Nephron progenitor cell (in vitro differentiated cells): ENCODE measurements around the gene DMRT3.

ENCODE experiments used
- DNase-seq: peaks from one replicate; pipeline ENCODE4 v3.0.0; 2021
- H3K27ac Mint-ChIP-seq: 2 replicates; pipeline ENCODE4 v1.8.0; 2021; ENCODE audit warnings: mild to moderate bottlenecking, moderate library complexity, mixed read lengths
- H3K27me3 Mint-ChIP-seq: 2 replicates; pipeline ENCODE4 v1.8.0; 2021; ENCODE audit warnings: mild to moderate bottlenecking, low read depth, mixed read lengths; ENCODE audit not compliant: poor library complexity
- H3K36me3 Mint-ChIP-seq: 2 replicates; pipeline ENCODE4 v1.8.0; 2021; ENCODE audit warnings: low read depth, mixed read lengths
- H3K4me1 Mint-ChIP-seq: 2 replicates; pipeline ENCODE4 v1.8.0; 2021; ENCODE audit warnings: mixed read lengths
- H3K4me3 Mint-ChIP-seq: 2 replicates; pipeline ENCODE4 v1.8.0; 2021; ENCODE audit warnings: mild to moderate bottlenecking, moderate library complexity, mixed read lengths
- H3K9me3 Mint-ChIP-seq: 2 replicates; pipeline ENCODE4 v1.8.0; 2021; ENCODE audit warnings: mild to moderate bottlenecking, moderate library complexity, mixed read lengths
- CTCF ChIP-seq: fragments of 200-600 bp; sonication (generic); IDR thresholded peaks from 2 replicates; pipeline ENCODE4 v1.5.0; 2021; ENCODE audit warnings: antibody characterized with exemption

Gene DMRT3

GRCh38 chr9:1001838-1002237, 25.4 kb downstream of the DMRT3 start:
- no peak for DNase-seq
- peaks cover 21% of the 10 kb centered on the region for H3K9me3 Mint-ChIP-seq
- H3K4me3 Mint-ChIP-seq = no peak overlapping the region
- H3K27ac Mint-ChIP-seq = no peak overlapping the region
- H3K36me3 Mint-ChIP-seq = no peaks in the 10 kb centered on the region
- H3K4me1 Mint-ChIP-seq = peaks cover 6% of the 10 kb centered on the region
- TF ChIP-seq CTCF = no peak
- H3K27me3 Mint-ChIP-seq = peaks cover 14% of the 10 kb centered on the region

GRCh38 chr9:1002678-1003077, 26.2 kb downstream of the DMRT3 start:
- H3K9me3 Mint-ChIP-seq = peaks cover 18% of the 10 kb centered on the region
- H3K27me3 Mint-ChIP-seq = peaks cover 18% of the 10 kb centered on the region
- DNase-seq = no peak
- no peak overlapping the region for H3K4me3 Mint-ChIP-seq
- no peaks in the 10 kb centered on the region for H3K36me3 Mint-ChIP-seq
- TF ChIP-seq CTCF = no peak
- H3K27ac Mint-ChIP-seq = no peak overlapping the region
- peaks cover 6% of the 10 kb centered on the region for H3K4me1 Mint-ChIP-seq

- Mint-ChIP-seq H3K36me3 (no peaks in the 10 kb centered on the region), H3K27ac (no peak overlapping the region), H3K9me3 (peaks cover under 1% of the 10 kb centered on the region), H3K27me3 (peaks cover 28% of the 10 kb centered on the region), H3K4me3 (no peak overlapping the region), H3K4me1 (peaks cover 6% of the 10 kb centered on the region)
- no peak for DNase-seq
- peak; percentile 53 for TF ChIP-seq CTCF
Measured at GRCh38 chr9:1005043-1005667, 28.7 kb downstream of the DMRT3 start.

- Mint-ChIP-seq H3K36me3 (no peaks in the 10 kb centered on the region), H3K27ac (no peak overlapping the region), H3K27me3 (peaks cover 28% of the 10 kb centered on the region), H3K4me1 (peaks cover 6% of the 10 kb centered on the region), H3K9me3 (no peaks in the 10 kb centered on the region), H3K4me3 (no peak overlapping the region)
- TF ChIP-seq CTCF = no peak
- DNase-seq = no peak
Measured at GRCh38 chr9:1007312-1007711, 30.9 kb downstream of the DMRT3 start.

GRCh38 chr9:1008216-1008615, 31.8 kb downstream of the DMRT3 start:
- no peaks in the 10 kb centered on the region for H3K9me3 Mint-ChIP-seq
- no peak for TF ChIP-seq CTCF
- DNase-seq = no peak
- no peak overlapping the region for H3K27ac Mint-ChIP-seq
- peaks cover 6% of the 10 kb centered on the region for H3K4me1 Mint-ChIP-seq
- peaks cover 28% of the 10 kb centered on the region for H3K27me3 Mint-ChIP-seq
- H3K36me3 Mint-ChIP-seq = no peaks in the 10 kb centered on the region
- no peak overlapping the region for H3K4me3 Mint-ChIP-seq

- peak; percentile 100 for TF ChIP-seq CTCF
- Mint-ChIP-seq H3K4me1 (peaks cover 6% of the 10 kb centered on the region), H3K36me3 (no peaks in the 10 kb centered on the region), H3K27ac (no peak overlapping the region), H3K9me3 (no peaks in the 10 kb centered on the region), H3K27me3 (peaks cover 33% of the 10 kb centered on the region), H3K4me3 (no peak overlapping the region)
- peak; percentile 88 for DNase-seq
Measured at GRCh38 chr9:1009101-1009707, 32.7 kb downstream of the DMRT3 start.
